ENCODE data around the gene ANKS1A.

ANKS1A gene

GRCh38 chr6:35033683-35034082 lies 144.6 kb downstream of the ANKS1A start:
- no peaks in the 10 kb centered on the region for H3K36me3 ChIP-seq (ENCODE audit: insufficient read depth)
- no peak overlapping the region for H3K27ac ChIP-seq
- no peaks in the 10 kb centered on the region for H3K79me2 ChIP-seq (ENCODE audit: insufficient read depth, low read depth)

GRCh38 chr6:35034411-35035191 lies 145.5 kb downstream of the ANKS1A start:
- H3K36me3 ChIP-seq (ENCODE audit: insufficient read depth), result no peaks in the 10 kb centered on the region
- no peaks in the 10 kb centered on the region for H3K27me3 ChIP-seq (ENCODE audit: insufficient read depth, low read depth)
- H4K20me1 ChIP-seq (ENCODE audit: insufficient read depth), result no peaks in the 10 kb centered on the region
- H2AFZ ChIP-seq (ENCODE audit: low read depth), result no peak overlapping the region
- TF ChIP-seq CTCF (conservative IDR thresholded peaks at IDR 0.05; ENCODE audit: low read depth, low read length), result no peak
- no peaks in the 10 kb centered on the region for H3K4me1 ChIP-seq (ENCODE audit: low read depth, poor library complexity, severe bottlenecking)
- H3K4me2 ChIP-seq, result no peak overlapping the region
- H3K79me2 ChIP-seq (ENCODE audit: insufficient read depth, low read depth), result no peaks in the 10 kb centered on the region
- H3K9ac ChIP-seq, result no peak overlapping the region
- H3K4me3 ChIP-seq (IDR thresholded peaks at IDR 0.05; ENCODE audit: insufficient read depth, low read depth, low read length), result no peak overlapping the region
- H3K27ac ChIP-seq, result no peak overlapping the region

More at GRCh38 chr6:35033683-35034082, 144.6 kb downstream of the ANKS1A start:
- H2AFZ ChIP-seq (ENCODE audit: low read depth), result no peak overlapping the region
- H3K9ac ChIP-seq, result no peak overlapping the region
- no peak for TF ChIP-seq CTCF (conservative IDR thresholded peaks at IDR 0.05; ENCODE audit: low read depth, low read length)
- no peak overlapping the region for H3K4me2 ChIP-seq
- no peaks in the 10 kb centered on the region for H3K4me1 ChIP-seq (ENCODE audit: low read depth, poor library complexity, severe bottlenecking)
- H3K27me3 ChIP-seq (ENCODE audit: insufficient read depth, low read depth), result no peaks in the 10 kb centered on the region
- H3K4me3 ChIP-seq (IDR thresholded peaks at IDR 0.05; ENCODE audit: insufficient read depth, low read depth, low read length), result no peak overlapping the region
- H4K20me1 ChIP-seq (ENCODE audit: insufficient read depth), result no peaks in the 10 kb centered on the region

GRCh38 chr6:35035481-35036030 lies 146.5 kb downstream of the ANKS1A start:
- H3K4me2 ChIP-seq, result no peak overlapping the region
- no peaks in the 10 kb centered on the region for H3K27me3 ChIP-seq (ENCODE audit: insufficient read depth, low read depth)
- H3K27ac ChIP-seq, result no peak overlapping the region
- H3K36me3 ChIP-seq (ENCODE audit: insufficient read depth), result no peaks in the 10 kb centered on the region
- TF ChIP-seq CTCF (conservative IDR thresholded peaks at IDR 0.05; ENCODE audit: low read depth, low read length), result no peak
- H3K9ac ChIP-seq, result no peak overlapping the region
- H3K79me2 ChIP-seq (ENCODE audit: insufficient read depth, low read depth), result no peaks in the 10 kb centered on the region
- H4K20me1 ChIP-seq (ENCODE audit: insufficient read depth), result no peaks in the 10 kb centered on the region
- H3K4me3 ChIP-seq (IDR thresholded peaks at IDR 0.05; ENCODE audit: insufficient read depth, low read depth, low read length), result no peak overlapping the region
- H2AFZ ChIP-seq (ENCODE audit: low read depth), result no peak overlapping the region
- no peaks in the 10 kb centered on the region for H3K4me1 ChIP-seq (ENCODE audit: low read depth, poor library complexity, severe bottlenecking)

- H2AFZ ChIP-seq (ENCODE audit: low read depth), result no peak overlapping the region
- no peaks in the 10 kb centered on the region for H4K20me1 ChIP-seq (ENCODE audit: insufficient read depth)
- no peak overlapping the region for H3K4me3 ChIP-seq (IDR thresholded peaks at IDR 0.05; ENCODE audit: insufficient read depth, low read depth, low read length)
- H3K27ac ChIP-seq, result no peak overlapping the region
- no peaks in the 10 kb centered on the region for H3K27me3 ChIP-seq (ENCODE audit: insufficient read depth, low read depth)
- no peak for TF ChIP-seq CTCF (conservative IDR thresholded peaks at IDR 0.05; ENCODE audit: low read depth, low read length)
- H3K4me2 ChIP-seq, result no peak overlapping the region
- no peak overlapping the region for H3K9ac ChIP-seq
- no peaks in the 10 kb centered on the region for H3K36me3 ChIP-seq (ENCODE audit: insufficient read depth)
- H3K4me1 ChIP-seq (ENCODE audit: low read depth, poor library complexity, severe bottlenecking), result no peaks in the 10 kb centered on the region
- no peaks in the 10 kb centered on the region for H3K79me2 ChIP-seq (ENCODE audit: insufficient read depth, low read depth)
These were observed 147.2 kb downstream of the ANKS1A start for GRCh38 chr6:35036059-35036827.

Data from KMS-11 (cell line).